Stimulated activated CD4-positive, alpha-beta T cell treated with anti-CD3 and anti-CD28 coated beads, Interleukin-2, amount 100 ng/mL, for 48 hours (primary cell): ENCODE data around the gene MAP3K4.

ENCODE experiments used
- DNase-seq, 2 donors: peaks; one replicate each; pipeline ENCODE4 v3.0.0-alpha.2; 2020

The MAP3K4 gene, protein sequence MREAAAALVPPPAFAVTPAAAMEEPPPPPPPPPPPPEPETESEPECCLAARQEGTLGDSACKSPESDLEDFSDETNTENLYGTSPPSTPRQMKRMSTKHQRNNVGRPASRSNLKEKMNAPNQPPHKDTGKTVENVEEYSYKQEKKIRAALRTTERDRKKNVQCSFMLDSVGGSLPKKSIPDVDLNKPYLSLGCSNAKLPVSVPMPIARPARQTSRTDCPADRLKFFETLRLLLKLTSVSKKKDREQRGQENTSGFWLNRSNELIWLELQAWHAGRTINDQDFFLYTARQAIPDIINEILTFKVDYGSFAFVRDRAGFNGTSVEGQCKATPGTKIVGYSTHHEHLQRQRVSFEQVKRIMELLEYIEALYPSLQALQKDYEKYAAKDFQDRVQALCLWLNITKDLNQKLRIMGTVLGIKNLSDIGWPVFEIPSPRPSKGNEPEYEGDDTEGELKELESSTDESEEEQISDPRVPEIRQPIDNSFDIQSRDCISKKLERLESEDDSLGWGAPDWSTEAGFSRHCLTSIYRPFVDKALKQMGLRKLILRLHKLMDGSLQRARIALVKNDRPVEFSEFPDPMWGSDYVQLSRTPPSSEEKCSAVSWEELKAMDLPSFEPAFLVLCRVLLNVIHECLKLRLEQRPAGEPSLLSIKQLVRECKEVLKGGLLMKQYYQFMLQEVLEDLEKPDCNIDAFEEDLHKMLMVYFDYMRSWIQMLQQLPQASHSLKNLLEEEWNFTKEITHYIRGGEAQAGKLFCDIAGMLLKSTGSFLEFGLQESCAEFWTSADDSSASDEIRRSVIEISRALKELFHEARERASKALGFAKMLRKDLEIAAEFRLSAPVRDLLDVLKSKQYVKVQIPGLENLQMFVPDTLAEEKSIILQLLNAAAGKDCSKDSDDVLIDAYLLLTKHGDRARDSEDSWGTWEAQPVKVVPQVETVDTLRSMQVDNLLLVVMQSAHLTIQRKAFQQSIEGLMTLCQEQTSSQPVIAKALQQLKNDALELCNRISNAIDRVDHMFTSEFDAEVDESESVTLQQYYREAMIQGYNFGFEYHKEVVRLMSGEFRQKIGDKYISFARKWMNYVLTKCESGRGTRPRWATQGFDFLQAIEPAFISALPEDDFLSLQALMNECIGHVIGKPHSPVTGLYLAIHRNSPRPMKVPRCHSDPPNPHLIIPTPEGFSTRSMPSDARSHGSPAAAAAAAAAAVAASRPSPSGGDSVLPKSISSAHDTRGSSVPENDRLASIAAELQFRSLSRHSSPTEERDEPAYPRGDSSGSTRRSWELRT (N-terminal part only)

DNA sequence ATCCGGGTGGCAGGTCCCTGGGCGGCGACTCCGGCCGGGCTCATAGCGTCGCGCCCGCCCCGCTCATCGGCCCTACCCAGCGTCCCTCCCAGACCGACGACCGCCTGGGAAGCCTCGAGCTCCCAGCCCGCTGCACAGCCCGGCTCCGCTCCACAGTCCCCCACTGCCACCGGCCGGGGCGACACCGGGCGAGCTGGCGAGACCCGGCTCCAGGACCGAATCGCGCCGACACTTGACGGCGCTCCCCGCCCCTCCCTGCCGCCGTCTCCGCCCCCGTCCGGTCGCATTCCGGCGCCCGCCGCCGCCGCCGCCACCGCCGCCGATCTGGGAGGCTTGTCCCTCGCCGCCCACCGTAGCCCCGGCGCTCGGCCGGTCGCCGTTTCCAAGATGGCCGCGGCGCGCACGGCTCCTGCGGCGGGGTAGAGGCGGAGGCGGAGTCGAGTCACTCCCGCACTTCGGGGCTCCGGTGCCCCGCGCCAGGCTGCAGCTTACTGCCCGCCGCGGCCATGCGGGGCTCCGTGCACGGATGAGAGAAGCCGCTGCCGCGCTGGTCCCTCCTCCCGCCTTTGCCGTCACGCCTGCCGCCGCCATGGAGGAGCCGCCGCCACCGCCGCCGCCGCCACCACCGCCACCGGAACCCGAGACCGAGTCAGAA, at the start of gene MAP3K4:
MAP3K4 (plus strand) TSS at position 364 of the 655 bp plus-strand sequence; CDS start at position 527, 163 bp downstream.
- peak; percentile 74 to 78 for DNase-seq

DNA sequence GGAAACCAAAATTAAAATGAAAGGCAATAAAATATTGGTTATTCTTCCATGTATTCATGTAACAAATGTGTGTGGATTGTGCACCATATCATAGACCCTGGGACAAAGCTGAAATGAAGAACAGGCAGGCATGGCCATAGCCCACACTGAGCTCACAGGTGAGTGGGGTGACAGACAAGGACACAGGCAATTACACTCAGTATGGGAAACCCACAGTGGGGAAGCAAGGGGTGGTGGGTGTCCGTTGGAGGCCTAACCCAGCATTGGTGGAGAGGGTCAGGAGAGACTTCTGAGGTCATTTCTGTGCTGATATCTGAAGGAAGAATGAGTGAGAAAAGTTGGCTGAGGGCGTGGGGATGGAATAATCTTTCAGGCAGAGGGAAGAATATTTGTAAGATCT, 47.6 kb upstream of the MAP3K4 start:
- no peak for DNase-seq

DNA sequence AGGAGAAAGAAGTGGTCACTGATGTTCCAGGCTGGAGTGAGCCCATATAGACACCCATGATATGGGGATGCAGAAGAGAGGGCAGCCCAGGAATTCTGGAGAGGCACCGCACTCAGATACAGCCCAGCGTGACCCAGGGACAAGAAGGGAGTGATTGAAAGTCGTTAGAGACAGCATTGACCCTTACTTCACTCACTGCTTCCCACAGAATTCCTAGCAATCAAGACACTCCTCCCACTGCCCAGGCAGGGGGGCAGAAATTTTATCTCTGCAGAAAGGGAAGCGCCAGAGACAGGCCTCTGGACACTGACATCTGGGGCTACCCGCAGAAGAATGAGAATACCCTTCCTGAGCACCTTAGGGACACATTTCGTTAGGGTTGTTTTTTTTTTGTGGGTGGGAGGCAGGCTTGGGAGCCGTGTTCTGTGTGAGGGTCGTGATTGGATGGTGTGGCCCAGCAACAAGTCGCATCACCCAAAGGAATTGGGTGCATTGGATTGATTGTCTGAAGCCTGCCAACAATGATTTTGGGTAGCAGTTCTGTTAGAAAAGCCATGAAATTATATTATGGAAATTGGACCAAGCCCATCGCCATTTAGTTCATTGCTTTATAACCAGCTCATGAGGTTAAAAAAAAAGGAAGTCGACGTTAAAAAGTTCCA, 45.9 kb upstream of the MAP3K4 start:
- no peak for DNase-seq

DNA sequence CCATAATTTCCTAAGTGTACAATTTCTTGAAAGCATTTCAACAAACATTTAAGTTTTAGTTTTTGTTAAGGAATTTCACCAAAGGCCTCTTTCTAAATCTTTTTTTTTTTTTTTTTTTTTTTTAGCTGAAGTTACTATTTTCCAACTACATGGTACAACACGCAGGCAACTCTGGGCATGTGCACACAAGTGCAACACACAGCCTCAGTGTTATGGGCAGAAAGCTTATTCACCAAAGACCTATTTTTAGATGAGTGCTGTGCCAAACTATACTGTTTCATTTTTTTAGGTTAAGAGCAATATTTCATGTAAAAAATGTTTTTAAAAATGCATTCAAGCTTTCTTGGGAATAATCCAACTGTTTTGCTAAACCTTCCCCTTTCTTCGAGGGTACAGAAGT, 42.0 kb upstream of the MAP3K4 start:
- DNase-seq = no peak

DNA sequence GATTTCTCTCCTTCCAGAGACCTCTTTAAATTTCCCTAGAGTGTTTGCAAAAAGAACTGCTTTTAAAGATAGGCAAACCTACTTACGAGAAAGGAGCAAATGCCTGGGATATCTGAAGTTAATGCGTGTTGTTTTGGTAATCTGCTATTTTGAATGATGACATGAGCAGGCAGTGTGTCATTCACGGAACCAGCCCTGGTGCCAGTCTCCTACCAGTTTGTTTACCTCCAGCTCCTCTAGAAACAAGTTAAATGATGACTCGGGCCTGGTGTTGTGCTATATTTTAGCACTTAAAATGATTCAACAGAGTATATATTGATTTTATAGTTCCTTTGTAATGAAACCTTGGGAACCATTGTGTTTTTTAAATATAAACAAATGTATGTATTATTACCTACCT, 41.1 kb upstream of the MAP3K4 start:
- no peak for DNase-seq

DNA sequence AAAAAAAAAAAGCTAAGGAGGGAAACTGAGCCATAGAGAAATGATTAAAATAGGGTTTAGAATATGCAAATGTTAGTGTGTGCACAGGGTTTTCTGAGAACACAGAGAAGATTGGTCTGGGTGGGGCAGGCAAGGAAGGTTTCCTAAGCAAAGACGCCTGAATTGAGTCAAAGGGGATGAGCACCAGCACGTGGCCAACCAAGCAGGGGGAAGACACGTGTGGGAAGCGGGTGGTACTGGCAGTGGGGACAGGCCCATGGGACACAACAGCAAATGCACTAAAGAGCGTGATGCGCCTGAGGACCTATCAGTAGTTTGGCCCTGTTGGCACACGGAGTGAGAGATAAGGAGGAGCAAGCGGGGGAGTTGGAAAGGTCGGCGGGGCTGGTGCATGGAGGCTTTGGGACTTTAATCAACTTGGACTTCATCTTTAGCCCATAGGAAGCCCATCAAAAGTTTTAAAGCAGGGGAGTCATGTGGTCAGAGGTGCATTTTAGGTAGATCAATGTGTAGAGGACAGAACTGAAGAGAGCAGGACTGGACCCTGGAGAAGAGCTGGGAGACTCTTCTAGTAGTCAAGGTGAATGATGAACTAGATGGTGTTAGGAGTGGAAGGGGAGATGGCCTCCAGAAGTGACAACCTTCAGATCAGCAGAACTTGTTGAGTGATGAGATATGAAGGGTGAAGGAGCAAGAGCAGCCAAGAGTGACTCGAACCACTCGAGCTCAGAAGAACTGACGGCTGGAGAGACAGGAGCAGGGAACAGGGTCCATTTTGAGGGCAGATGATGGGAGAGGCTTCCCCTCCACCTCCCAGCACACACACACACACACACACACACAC, 40.2 kb upstream of the MAP3K4 start:
- DNase-seq = no peak

DNA sequence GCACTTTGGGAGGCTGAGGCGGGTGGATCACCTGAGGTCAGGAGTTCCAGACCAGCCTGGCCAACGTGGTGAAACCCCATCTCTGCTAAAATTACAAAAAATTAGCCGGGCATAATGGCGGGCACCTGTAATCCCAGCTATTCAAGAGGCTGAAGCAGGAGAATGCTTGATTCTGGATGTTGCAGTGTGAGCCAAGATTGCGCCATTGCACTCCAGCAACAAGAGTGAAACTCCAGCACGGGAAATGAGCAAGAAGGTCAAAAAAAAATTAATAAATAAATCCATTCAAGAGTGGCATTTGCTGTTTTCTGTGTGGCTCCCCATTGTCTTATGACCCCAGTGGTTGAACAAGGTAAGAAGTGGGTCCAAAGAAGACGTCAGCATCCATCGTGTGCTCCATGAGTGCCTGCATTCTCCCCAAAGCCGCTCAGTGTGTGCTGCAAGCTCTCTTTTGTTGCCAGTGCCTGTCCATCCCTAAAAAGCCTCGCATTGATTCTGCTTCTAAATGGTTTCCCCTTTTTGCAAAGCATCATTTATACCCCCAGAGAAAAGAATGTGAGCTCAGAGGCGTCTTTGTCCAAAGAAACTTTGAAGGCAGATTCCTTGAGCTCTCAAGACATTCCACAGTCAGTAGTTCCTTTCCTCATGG, 38.8 kb upstream of the MAP3K4 start:
- no peak for DNase-seq

DNA sequence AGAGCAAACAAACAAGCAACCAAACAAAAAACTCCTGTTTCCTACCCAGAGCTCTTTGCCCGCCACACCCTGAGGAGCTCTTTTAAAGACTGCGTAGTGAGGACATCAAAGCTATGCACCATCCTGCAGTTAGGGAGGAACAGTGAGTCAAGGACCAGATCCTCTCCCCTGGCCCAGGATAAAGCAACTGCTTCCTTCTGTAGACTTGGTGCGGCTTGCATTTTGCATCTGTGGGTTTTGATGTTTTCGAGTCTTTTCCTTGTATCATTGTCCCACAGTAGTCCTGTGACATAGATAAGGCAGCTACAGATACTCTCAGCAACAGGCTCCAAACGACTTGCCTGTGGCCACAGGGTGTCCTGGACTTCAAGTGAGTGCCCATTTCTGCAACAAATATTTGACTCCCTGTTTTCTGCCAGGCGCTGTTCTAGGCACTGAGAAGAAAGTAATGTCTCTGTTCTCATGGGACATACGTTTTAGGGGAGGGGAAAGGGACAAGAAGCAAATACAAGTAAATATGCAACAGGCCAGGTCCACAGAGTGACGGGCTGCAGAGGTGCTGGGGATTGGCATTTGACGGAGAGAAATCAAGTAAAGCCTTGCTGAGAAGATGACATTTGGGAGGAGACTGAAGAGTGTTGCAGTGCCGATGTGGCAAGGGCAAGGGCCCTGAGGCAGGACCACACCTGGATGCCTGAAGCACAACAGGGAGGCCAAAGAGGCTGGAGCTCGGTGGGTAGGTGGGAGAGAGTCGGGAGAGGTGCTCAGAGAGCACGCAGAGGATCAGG, 35.9 kb upstream of the MAP3K4 start:
- DNase-seq = no peak

DNA sequence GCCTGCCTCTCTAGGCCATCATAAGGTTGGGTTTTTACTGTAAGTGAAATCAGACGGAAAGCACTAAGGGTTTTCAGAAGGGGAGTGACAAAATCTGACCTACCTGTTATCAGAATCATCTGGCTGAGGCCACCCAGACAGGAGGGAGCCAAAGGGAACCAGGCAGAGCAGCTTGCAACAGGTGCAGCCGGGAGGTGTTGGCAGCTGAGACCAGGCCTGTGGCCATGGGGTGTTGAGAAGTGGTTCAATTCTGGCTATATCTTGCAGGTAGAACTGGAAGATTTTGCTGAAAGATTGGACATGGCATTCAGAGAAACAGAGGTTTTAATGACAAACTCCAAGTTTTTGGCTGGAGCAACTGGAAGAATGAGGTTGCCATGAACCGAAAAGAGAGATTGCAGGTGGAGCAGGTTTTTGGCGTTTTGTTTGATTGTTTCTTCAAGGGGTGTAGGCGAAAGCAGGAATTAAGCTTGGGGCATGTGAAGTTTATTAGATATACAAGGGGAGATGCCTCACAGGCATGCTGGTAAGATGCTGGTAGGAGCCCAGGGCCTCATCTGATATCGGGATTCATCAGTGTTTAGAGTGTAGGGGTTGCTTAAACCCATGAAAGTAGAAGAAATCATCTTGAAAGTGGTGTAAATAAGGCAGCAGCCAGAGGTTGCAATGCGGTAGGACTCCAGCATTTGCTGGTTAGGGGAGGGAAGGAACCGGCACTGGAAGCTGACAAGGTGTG, 35.1 kb upstream of the MAP3K4 start:
- DNase-seq = no peak

DNA sequence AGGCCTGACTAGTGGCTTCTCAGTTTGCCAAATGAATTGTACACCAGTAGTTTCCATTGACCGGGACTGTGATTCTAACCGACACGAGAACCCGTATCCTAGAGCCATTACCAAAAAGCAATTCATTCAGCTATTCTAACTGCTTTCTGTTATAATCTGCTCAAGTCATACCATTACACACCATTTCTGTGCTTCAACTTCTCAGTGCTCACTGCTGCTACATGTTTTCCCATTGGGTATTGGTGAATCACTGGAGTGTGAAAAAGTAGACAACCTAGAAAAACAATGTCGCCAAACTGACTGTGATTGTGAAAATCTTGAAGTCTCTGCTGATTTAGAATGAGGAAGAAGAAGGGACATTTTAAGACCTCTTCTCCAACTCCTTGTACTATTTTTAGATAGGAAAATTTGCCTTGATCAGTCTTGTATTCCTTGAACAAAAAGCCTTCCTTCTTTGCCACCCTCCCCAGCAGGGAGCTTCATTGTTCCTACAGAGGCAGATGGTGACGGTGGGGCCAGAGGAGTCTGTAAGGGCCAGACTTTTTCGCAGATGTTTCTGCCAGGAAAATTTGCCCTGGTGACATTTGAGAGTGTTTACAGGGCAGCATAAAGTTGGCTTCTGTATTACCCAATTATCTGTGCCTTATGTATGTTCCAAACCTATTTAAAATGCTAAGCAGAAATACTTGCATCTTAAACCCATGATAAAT, 31.7 kb upstream of the MAP3K4 start:
- DNase-seq = no peak

DNA sequence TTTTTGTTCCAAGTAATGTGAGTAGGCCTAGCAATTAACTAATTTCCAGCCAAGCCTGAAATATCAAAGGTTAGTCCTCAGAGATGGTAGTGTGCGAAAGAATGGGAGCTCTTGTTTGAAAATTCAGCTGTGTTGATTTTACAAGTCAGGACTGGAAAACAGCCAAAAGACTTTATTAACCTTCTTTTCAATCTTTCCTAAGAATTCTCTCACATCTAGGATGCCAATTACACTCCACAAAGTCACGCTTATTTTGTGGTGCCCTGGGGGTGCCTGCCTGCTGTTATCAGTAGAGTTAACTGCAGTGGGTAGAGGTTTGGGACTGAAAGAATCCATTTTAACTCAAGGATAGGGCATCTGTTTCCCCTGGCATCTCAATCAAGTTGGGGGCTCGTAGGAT, 30.7 kb upstream of the MAP3K4 start:
- no peak for DNase-seq

DNA sequence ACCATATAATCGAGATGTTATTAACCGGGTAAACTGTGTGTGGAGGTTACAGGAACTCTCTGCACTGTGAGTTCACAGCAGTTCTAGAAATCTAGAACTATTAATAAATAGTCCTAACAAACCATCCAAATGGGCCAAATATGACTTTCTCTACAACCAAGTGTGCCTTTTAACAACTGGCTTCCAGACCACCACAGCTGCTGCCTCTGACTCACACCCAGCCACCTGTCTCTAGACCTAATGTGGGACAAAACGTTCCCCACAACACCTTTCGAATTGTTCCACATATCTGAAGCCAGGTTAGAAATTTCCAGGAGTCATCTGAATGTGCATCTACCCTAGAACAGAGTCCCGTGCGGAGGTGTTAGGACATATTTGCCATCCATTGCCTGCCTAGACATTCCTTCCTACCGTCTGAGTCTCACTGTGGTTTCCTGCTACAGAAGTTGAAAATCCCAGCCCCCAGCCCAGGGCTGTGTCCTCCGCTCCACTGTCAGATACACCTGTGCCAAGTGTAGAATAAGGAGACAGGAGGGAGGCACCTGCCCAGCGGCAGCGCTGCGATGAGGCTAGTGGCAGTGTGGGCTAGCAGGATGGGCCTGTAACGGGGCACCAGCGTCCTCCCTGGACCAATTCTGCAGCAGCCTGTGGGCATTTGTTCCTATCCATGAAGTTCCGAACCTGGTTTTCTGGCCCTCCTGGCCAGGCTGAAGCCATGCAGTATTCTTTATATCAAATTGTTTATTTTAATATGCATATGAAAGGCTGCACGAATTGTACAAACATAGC, 28.5 kb upstream of the MAP3K4 start:
- DNase-seq = no peak

DNA sequence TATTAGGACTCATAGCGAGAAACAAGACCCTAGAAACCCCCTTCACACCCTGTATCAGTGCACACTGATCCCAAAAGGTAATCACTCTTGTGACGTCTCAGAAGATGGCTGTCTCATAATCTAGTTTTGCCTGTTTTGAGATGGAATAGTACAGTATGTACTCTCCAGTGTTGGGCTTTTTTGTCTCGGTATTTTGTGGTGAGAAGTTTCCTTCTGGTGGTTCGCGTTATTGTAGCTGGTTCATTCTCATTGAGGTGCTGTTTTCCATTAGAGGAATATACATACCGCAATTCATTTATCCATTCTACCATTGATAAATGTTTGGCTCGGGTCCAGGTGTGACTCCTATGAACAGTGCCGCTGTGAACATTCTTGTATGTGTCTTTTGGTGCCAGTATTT, 27.9 kb upstream of the MAP3K4 start:
- no peak for DNase-seq

DNA sequence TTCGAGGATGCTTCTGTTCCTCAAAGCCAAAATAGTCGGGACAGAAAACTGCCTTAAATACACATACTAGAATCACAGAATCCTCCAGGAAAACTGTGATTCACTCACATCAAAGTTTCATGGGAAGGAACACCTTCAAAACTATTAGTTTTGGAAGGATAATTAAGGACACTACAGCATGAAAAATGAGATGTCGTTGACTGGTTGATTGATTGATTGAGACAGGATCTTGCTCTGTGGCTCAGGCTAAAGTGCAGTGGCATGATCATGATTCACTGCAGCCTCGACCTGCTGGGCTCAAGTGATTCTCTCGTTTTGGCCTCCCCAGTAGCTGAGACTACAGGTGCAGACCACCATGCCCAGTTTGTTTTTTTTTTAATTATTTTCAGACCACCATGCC, 25.7 kb upstream of the MAP3K4 start:
- no peak for DNase-seq

DNA sequence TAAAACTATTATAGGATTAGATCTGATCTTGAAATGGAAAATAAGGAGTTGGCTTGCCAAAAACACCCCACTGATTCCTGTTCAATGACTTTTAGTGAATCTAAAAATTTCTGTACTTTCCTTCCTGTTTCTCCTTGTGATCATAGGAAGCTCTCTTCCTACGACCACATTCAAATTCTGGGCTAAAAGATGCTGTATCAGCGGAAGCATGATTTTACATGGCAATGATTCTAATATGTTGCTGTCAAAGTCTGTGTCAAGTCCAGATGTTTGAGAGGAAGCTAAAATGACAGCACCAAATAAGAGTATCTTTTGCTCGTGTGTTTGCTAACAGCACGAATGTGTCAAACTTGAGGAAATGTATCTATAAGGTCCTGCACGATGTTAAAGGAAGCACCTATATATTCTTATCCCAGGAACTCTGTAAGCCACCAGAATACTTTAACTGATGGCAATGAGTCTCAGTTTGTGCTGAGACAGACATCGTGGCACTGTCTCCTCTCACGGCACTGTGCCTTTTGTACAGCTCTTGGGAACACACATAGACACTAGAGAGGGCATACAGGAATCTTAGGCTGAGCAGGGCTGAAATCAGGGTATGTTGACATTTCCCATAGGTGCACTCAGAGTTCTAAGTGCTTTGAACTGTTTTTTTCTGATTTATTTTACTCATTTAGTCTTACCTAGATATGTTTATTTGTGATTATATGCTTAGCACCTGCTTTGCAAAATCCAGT, 24.9 kb upstream of the MAP3K4 start:
- DNase-seq = no peak

DNA sequence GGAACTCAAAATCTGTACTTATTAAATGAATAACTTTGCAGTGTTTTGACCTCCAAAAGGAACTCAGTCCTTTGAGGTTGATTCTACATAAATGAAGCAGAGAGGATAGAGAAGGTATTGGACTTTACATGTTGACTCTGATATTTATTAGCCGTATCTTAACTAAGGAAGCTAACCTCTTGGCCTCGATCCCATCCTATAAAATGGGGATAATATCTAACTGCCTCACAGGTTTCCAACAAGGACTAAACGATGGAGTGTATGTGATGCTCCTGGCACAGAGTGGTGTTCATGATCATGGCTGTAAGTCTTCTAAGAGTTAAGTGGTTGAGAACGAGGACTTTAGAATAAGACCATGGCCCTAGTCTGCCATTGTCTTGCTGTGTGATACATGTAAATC, 24.2 kb upstream of the MAP3K4 start:
- no peak for DNase-seq

DNA sequence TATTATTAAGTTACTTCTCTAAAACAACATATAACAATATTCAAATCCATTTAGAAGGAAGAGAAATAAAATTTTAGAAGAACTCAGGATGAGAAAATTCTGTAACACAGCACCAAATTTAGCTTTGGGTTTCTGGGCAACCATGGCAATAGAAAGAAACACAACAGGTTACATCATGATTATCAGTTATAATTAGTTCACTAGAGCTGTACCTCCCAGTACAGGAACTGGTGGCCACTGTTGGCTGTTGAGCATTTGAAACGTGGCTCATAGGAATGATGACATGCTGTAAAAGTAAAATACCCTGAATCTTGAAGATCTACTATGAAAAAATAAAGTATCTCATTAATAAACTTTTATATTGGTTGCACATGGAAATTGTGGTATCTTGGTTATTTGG, 23.7 kb upstream of the MAP3K4 start:
- DNase-seq = no peak
